ENCODE measurements around the gene FUT7.
"Not testable (repeated sequence)": the region's sequence is repeated elsewhere in the genome, so short reads cannot be mapped to it uniquely, and the experiment has no call there.

The FUT7 gene

GRCh38 chr9:137034039-137034708 lies 2.3 kb upstream of the FUT7 start:
- TF ChIP-seq CTCF (IDR thresholded peaks at IDR 0.05; ENCODE audit: low read length) (no peak), EZH2 (IDR thresholded peaks at IDR 0.05; ENCODE audit: borderline replicate concordance, low read length) (no peak)
- Histone ChIP-seq H3K36me3 (ENCODE audit: insufficient read depth, low read length) (no peaks in the 10 kb centered on the region), H3F3A (ENCODE audit: insufficient read depth, low read length) (no peaks in the 10 kb centered on the region), H3K27me3 (ENCODE audit: insufficient read depth, low read length) (peaks cover 13% of the 10 kb centered on the region), H3K4me1 (ENCODE audit: insufficient read depth, low read length, severe bottlenecking) (peaks cover under 1% of the 10 kb centered on the region), H4K20me1 (ENCODE audit: insufficient read depth, low read length) (no peaks in the 10 kb centered on the region), H2AFZ (ENCODE audit: low read length) (no peak overlapping the region), H3K4me3 (ENCODE audit: low read depth, low read length, poor library complexity, severe bottlenecking) (no peak overlapping the region), H3K9me2 (ENCODE audit: low read depth, low read length) (no peaks in the 10 kb centered on the region), H3K4me2 (ENCODE audit: low read length) (no peak overlapping the region), H3K9ac (ENCODE audit: low read length) (no peak overlapping the region), H3K27ac (ENCODE audit: low read depth, low read length, poor library complexity, severe bottlenecking) (no peak overlapping the region), H3K79me2 (ENCODE audit: insufficient read depth, low read length) (no peaks in the 10 kb centered on the region), H3K9me3 (ENCODE audit: low read length) (no peaks in the 10 kb centered on the region)

GRCh38 chr9:137033481-137033880 lies 1.6 kb upstream of the FUT7 start:
- H3K36me3 ChIP-seq (ENCODE audit: insufficient read depth, low read length); H3K9me3 ChIP-seq (ENCODE audit: low read length); H3K9ac ChIP-seq (ENCODE audit: low read length); H3K4me1 ChIP-seq (ENCODE audit: insufficient read depth, low read length, severe bottlenecking); H3F3A ChIP-seq (ENCODE audit: insufficient read depth, low read length); H3K27ac ChIP-seq (ENCODE audit: low read depth, low read length, poor library complexity, severe bottlenecking); H3K4me3 ChIP-seq (ENCODE audit: low read depth, low read length, poor library complexity, severe bottlenecking); H2AFZ ChIP-seq (ENCODE audit: low read length); H3K9me2 ChIP-seq (ENCODE audit: low read depth, low read length); H3K79me2 ChIP-seq (ENCODE audit: insufficient read depth, low read length); H3K4me2 ChIP-seq (ENCODE audit: low read length); H4K20me1 ChIP-seq (ENCODE audit: insufficient read depth, low read length): not testable (repeated sequence)
- H3K27me3 ChIP-seq (ENCODE audit: insufficient read depth, low read length) = peaks cover 13% of the 10 kb centered on the region

GRCh38 chr9:137032858-137033257 lies 970 bp upstream of the FUT7 start:
- no peak overlapping the region for H3K9ac ChIP-seq (ENCODE audit: low read length)
- TF ChIP-seq CTCF (IDR thresholded peaks at IDR 0.05; ENCODE audit: low read length) (no peak), EZH2 (IDR thresholded peaks at IDR 0.05; ENCODE audit: borderline replicate concordance, low read length) (no peak)
- H2AFZ ChIP-seq (ENCODE audit: low read length) = no peak overlapping the region
- H3K9me3 ChIP-seq (ENCODE audit: low read length) = no peaks in the 10 kb centered on the region
- H3K27ac ChIP-seq (ENCODE audit: low read depth, low read length, poor library complexity, severe bottlenecking) = no peak overlapping the region
- peaks cover 10% of the 10 kb centered on the region for H3K4me1 ChIP-seq (ENCODE audit: insufficient read depth, low read length, severe bottlenecking)
- H3F3A ChIP-seq (ENCODE audit: insufficient read depth, low read length) = no peaks in the 10 kb centered on the region
- H3K9me2 ChIP-seq (ENCODE audit: low read depth, low read length) = no peaks in the 10 kb centered on the region
- H4K20me1 ChIP-seq (ENCODE audit: insufficient read depth, low read length) = no peaks in the 10 kb centered on the region
- peaks cover 13% of the 10 kb centered on the region for H3K27me3 ChIP-seq (ENCODE audit: insufficient read depth, low read length)
- no peak overlapping the region for H3K4me2 ChIP-seq (ENCODE audit: low read length)
- H3K4me3 ChIP-seq (ENCODE audit: low read depth, low read length, poor library complexity, severe bottlenecking) = no peak overlapping the region
- no peaks in the 10 kb centered on the region for H3K36me3 ChIP-seq (ENCODE audit: insufficient read depth, low read length)
- no peaks in the 10 kb centered on the region for H3K79me2 ChIP-seq (ENCODE audit: insufficient read depth, low read length)
